Measurements from ENCODE around the gene LKAAEAR1. TPM values are rescaled to one million over a fixed set of nuclear protein-coding genes. Genes with fewer than 3 reads are reported as not detected.

LKAAEAR1 gene
- total RNA-seq, 1 donor from 2014 or later, result not detected

DNA sequence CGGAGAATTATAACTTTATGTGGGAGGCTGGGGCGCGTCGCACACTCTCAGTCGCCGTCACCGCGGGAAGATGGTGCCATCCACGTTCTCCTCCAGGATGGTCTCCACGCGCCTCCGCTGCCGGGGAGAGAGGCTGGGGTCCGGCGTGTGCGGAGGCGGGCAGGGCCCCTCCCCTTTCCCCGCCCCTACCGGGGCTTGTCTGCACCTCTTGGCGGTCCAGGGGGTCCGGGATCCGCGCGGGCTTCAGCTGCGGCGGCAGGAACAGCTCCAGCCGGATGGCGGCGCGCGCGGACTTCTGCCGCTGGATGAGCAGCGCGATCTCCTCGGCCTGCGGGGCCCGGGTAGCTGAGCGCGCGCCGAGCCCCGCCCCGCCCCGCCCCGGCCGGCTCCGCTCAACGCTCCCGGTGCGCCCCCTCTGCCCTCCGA is 807 bp downstream of the LKAAEAR1 start:
- TF ChIP-seq, protein P1, sequence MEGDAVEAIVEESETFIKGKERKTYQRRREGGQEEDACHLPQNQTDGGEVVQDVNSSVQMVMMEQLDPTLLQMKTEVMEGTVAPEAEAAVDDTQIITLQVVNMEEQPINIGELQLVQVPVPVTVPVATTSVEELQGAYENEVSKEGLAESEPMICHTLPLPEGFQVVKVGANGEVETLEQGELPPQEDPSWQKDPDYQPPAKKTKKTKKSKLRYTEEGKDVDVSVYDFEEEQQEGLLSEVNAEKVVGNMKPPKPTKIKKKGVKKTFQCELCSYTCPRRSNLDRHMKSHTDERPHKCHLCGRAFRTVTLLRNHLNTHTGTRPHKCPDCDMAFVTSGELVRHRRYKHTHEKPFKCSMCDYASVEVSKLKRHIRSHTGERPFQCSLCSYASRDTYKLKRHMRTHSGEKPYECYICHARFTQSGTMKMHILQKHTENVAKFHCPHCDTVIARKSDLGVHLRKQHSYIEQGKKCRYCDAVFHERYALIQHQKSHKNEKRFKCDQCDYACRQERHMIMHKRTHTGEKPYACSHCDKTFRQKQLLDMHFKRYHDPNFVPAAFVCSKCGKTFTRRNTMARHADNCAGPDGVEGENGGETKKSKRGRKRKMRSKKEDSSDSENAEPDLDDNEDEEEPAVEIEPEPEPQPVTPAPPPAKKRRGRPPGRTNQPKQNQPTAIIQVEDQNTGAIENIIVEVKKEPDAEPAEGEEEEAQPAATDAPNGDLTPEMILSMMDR (IDR thresholded peaks at IDR 0.05; ENCODE audit: unreplicated experiment), result peak; percentile 67
- Mint-ChIP-seq H3K27ac (ENCODE audit: unreplicated experiment) (no peak overlapping the region), H3K36me3 (ENCODE audit: low read depth, unreplicated experiment) (peaks cover 10% of the 10 kb centered on the region), H3K4me1 (ENCODE audit: unreplicated experiment) (peaks cover 25% of the 10 kb centered on the region), H3K9me3 (ENCODE audit: unreplicated experiment) (no peaks in the 10 kb centered on the region), H3K4me3 (ENCODE audit: unreplicated experiment) (peak overlapping the region; percentile 63), H3K27me3 (ENCODE audit: unreplicated experiment) (peaks cover 21% of the 10 kb centered on the region)
- DNase-seq (ENCODE audit: low spot score), result peak; percentile 86

DNA sequence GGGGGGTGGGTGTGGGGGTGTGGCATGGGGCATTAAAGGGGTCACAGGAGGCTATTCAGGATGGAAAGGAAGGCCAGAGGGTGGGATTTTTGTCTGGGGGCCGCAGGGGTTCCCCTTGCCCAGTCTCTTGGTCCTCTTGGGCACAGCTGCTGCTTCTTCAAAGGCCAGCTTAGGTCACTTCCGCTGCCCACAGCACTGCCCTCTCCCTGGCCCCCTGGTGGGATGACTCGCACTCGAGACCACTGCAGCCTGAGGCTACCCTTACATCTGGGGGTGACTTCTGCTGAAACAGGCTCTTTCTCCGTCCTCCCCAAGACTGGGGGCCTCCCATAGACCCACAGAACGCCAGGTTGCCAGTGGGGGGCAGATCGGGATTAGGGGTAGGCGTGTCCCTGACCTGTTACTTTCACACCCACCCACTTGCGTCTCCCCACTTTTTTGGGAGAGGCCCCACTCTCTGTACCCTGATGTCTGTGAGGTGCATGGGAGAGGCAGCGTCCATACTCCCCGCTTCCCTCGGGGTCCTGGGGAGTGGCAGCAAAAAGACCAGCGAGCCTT is 1.3 kb downstream of the LKAAEAR1 start:
- Mint-ChIP-seq H3K27me3 (ENCODE audit: unreplicated experiment) (peaks cover 16% of the 10 kb centered on the region), H3K4me1 (ENCODE audit: unreplicated experiment) (peaks cover 25% of the 10 kb centered on the region)
- DNase-seq (ENCODE audit: low spot score), result no peak

DNA sequence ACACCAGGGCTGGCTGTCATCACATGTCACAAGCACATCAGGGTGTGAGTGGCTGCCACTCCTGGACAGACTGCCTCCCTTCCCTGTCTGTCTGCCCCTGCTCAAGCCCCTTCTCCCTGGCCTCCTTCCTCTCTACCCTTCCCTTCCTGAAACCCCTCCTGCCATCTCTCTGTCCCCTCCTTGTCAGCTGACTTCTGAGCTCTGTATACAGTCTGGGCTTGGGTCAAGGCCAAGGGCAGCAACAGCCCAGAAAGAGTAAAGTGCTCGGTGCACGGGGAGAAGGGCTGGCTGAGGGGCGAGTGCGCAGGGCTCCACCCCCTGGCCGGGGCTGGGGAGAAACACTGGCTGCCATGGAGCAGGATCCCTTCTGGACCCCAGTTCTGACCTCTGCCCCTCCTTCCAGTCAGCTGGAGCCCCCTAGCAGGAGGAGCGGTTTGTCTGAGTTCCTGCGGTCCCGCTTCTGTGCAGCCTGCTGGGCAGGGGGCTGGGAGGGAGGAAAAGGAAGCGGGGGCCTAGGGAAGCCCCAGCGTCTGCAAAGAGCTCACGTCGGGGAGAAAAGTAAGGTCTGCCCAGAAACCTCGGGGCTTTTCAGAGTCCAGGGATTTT is 2.0 kb downstream of the LKAAEAR1 start:
- DNase-seq (ENCODE audit: low spot score), result no peak
- peak overlapping the region; percentile 83 for H3K4me3 Mint-ChIP-seq (ENCODE audit: unreplicated experiment)
- TF ChIP-seq, protein P1 (IDR thresholded peaks at IDR 0.05; ENCODE audit: unreplicated experiment), result no peak

More for the DNA sequence above, 1.3 kb downstream of the LKAAEAR1 start:
- TF ChIP-seq, protein P1 (IDR thresholded peaks at IDR 0.05; ENCODE audit: unreplicated experiment), result no peak
- H3K9me3 Mint-ChIP-seq (ENCODE audit: unreplicated experiment), result no peaks in the 10 kb centered on the region
- peak overlapping the region; percentile 63 for H3K4me3 Mint-ChIP-seq (ENCODE audit: unreplicated experiment)
- H3K36me3 Mint-ChIP-seq (ENCODE audit: low read depth, unreplicated experiment), result peaks cover 8% of the 10 kb centered on the region
- H3K27ac Mint-ChIP-seq (ENCODE audit: unreplicated experiment), result no peak overlapping the region

DNA sequence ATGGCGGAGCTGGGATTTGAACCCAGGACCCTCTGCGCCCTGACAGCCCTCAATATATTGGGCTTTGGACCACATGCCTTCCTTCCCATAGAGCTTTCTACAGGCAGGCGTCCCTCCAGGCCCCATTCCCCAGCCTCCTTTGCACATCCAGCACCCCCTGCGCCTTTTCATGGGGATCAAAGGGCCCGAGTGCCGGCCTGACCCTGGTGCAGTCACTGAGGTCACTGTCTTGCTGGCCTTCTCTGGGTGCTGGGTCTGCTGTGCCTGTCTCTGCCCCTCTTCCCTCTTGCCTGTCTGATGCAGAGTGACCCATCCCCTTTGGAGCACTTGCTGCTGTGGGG is 2.6 kb downstream of the LKAAEAR1 start:
- TF ChIP-seq, protein P1 (IDR thresholded peaks at IDR 0.05; ENCODE audit: unreplicated experiment), result no peak
- Mint-ChIP-seq H3K9me3 (ENCODE audit: unreplicated experiment) (no peaks in the 10 kb centered on the region), H3K27me3 (ENCODE audit: unreplicated experiment) (peaks cover 15% of the 10 kb centered on the region)

More for the DNA sequence above, 2.0 kb downstream of the LKAAEAR1 start:
- Mint-ChIP-seq H3K4me1 (ENCODE audit: unreplicated experiment) (peaks cover 25% of the 10 kb centered on the region), H3K36me3 (ENCODE audit: low read depth, unreplicated experiment) (peaks cover 8% of the 10 kb centered on the region), H3K27me3 (ENCODE audit: unreplicated experiment) (peaks cover 15% of the 10 kb centered on the region), H3K9me3 (ENCODE audit: unreplicated experiment) (no peaks in the 10 kb centered on the region), H3K27ac (ENCODE audit: unreplicated experiment) (no peak overlapping the region)

More for the DNA sequence above, 2.6 kb downstream of the LKAAEAR1 start:
- H3K36me3 Mint-ChIP-seq (ENCODE audit: low read depth, unreplicated experiment), result peaks cover 8% of the 10 kb centered on the region
- no peak for DNase-seq (ENCODE audit: low spot score)
- peak overlapping the region; percentile 83 for H3K4me3 Mint-ChIP-seq (ENCODE audit: unreplicated experiment)
- peaks cover 25% of the 10 kb centered on the region for H3K4me1 Mint-ChIP-seq (ENCODE audit: unreplicated experiment)
- no peak overlapping the region for H3K27ac Mint-ChIP-seq (ENCODE audit: unreplicated experiment)
